DOHH2 (cell line): Measurements from ENCODE around the gene TIMMDC1.
A peak's percentile ranks its signal among the peaks of the same experiment; 100 is the strongest.

Source experiments
- H3F3A ChIP-seq: fragments of 200-600 bp; sonication (generic), shearing (Covaris generic); 2 replicates; pipeline ENCODE4 v1.6.0; 2016; ENCODE audit warnings: antibody characterized with exemption, mild to moderate bottlenecking; ENCODE audit not compliant: control insufficient read depth, insufficient read depth
- H3K27ac ChIP-seq: fragments of 200-600 bp; sonication (generic); 2 replicates; pipeline ENCODE4 v1.5.1; 2014; ENCODE audit warnings: low read depth, mild to moderate bottlenecking, low read length, moderate library complexity
- H3K27me3 ChIP-seq: fragments of 200-600 bp; sonication (generic); 2 replicates; pipeline ENCODE4 v1.6.1; 2014; ENCODE audit warnings: mild to moderate bottlenecking, low read length, mixed read lengths; ENCODE audit not compliant: control insufficient read depth
- H3K36me3 ChIP-seq: fragments of 200-600 bp; sonication (generic); 2 replicates; pipeline ENCODE4 v1.6.1; 2014; ENCODE audit warnings: mild to moderate bottlenecking, low read length, moderate library complexity, mixed read lengths; ENCODE audit not compliant: control insufficient read depth
- H3K4me1 ChIP-seq: fragments of 200-600 bp; sonication (generic); 2 replicates; pipeline ENCODE4 v1.6.1; 2014; ENCODE audit warnings: mild to moderate bottlenecking, low read length, mixed read lengths; ENCODE audit not compliant: control insufficient read depth
- H3K4me2 ChIP-seq: fragments of 200-600 bp; sonication (generic); 2 replicates; pipeline ENCODE4 v1.6.0; 2014; ENCODE audit warnings: mild to moderate bottlenecking, low read length, moderate library complexity
- H3K4me3 ChIP-seq: fragments of 200-600 bp; sonication (generic); 2 replicates; pipeline ENCODE4 v1.5.1; 2014; ENCODE audit warnings: mild to moderate bottlenecking, low read length, mixed read lengths
- H3K79me2 ChIP-seq: fragments of 200-600 bp; sonication (generic); 2 replicates; pipeline ENCODE4 v1.6.1; 2014; ENCODE audit warnings: mild to moderate bottlenecking, low read length, mixed read lengths; ENCODE audit not compliant: control insufficient read depth
- H3K9me2 ChIP-seq: fragments of 200-600 bp; sonication (generic); replicated peaks from 2 replicates; pipeline ENCODE4 v1.6.1; 2014; ENCODE audit warnings: mild to moderate bottlenecking, low read length, mixed read lengths; ENCODE audit not compliant: control insufficient read depth
- H3K9me3 ChIP-seq: fragments of 200-600 bp; sonication (generic); 2 replicates; pipeline ENCODE4 v1.6.1; 2014; ENCODE audit warnings: antibody characterized with exemption, low read length, mixed read lengths; ENCODE audit not compliant: control insufficient read depth, insufficient read depth
- H4K20me1 ChIP-seq: fragments of 200-600 bp; sonication (generic); 2 replicates; pipeline ENCODE4 v1.6.0; 2014; ENCODE audit warnings: low read depth, mild to moderate bottlenecking, antibody characterized with exemption, low read length, moderate library complexity; ENCODE audit not compliant: control insufficient read depth, insufficient read depth
- EZH2phosphoT487 ChIP-seq: fragments of 200-600 bp; sonication (generic); IDR thresholded peaks from 2 replicates; pipeline ENCODE4 v1.6.1; 2017; ENCODE audit warnings: borderline replicate concordance, mild to moderate bottlenecking, antibody characterized with exemption, low read length, moderate library complexity, mixed read lengths
- TF ChIP-seq, protein P1 (sequence below): fragments of 200-600 bp; sonication (generic); IDR thresholded peaks from one replicate; pipeline ENCODE4 v1.5.1; 2014; ENCODE audit warnings: antibody characterized with exemption, mild to moderate bottlenecking, low read depth, low read length; ENCODE audit not compliant: poor library complexity, severe bottlenecking

TIMMDC1 gene

DNA sequence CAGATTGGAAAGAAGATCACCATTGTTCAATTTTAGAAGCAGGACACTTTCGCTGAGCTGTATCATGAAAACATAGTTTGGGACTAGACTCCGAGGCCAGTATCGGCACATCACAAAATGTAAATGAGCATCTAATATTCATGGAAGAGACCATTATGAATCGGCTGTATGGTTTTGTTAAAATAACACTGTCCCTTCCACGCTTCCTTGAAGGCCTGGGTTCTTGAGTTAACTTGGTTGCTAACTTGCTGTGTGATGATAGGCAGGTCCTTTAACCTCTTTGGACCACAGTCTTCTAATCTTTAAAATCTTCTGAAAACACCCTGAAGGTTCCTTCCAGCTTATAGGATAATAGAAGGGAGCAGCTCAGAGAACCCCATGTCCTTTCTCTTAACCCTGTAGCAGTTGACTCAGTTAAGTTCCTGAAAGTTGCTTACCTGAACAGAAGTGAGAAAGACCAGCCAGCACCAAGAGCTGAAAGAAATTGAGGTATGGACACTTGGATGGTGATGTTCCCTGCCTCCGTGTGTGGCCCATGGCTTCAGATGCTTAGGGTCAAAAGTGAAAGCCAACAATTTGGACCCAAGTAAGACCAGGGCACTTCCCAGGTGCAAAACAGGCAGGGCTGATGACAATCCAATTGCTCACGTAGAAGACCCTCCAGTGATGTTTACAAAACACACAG is 59.0 kb downstream of the TIMMDC1 start:
- Histone ChIP-seq H3K36me3 (peaks cover 22% of the 10 kb centered on the region), H4K20me1 (no peaks in the 10 kb centered on the region), H3K27ac (no peak overlapping the region), H3F3A (no peaks in the 10 kb centered on the region), H3K9me3 (no peaks in the 10 kb centered on the region), H3K9me2 (no peaks in the 10 kb centered on the region), H3K4me2 (peak overlapping the region; percentile 76), H3K79me2 (peaks cover 12% of the 10 kb centered on the region), H3K4me1 (peaks cover 77% of the 10 kb centered on the region), H3K27me3 (no peaks in the 10 kb centered on the region), H3K4me3 (peak overlapping the region; percentile 77)
- TF ChIP-seq EZH2phosphoT487 = no peak
- TF ChIP-seq, protein P1, sequence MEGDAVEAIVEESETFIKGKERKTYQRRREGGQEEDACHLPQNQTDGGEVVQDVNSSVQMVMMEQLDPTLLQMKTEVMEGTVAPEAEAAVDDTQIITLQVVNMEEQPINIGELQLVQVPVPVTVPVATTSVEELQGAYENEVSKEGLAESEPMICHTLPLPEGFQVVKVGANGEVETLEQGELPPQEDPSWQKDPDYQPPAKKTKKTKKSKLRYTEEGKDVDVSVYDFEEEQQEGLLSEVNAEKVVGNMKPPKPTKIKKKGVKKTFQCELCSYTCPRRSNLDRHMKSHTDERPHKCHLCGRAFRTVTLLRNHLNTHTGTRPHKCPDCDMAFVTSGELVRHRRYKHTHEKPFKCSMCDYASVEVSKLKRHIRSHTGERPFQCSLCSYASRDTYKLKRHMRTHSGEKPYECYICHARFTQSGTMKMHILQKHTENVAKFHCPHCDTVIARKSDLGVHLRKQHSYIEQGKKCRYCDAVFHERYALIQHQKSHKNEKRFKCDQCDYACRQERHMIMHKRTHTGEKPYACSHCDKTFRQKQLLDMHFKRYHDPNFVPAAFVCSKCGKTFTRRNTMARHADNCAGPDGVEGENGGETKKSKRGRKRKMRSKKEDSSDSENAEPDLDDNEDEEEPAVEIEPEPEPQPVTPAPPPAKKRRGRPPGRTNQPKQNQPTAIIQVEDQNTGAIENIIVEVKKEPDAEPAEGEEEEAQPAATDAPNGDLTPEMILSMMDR = no peak

DNA sequence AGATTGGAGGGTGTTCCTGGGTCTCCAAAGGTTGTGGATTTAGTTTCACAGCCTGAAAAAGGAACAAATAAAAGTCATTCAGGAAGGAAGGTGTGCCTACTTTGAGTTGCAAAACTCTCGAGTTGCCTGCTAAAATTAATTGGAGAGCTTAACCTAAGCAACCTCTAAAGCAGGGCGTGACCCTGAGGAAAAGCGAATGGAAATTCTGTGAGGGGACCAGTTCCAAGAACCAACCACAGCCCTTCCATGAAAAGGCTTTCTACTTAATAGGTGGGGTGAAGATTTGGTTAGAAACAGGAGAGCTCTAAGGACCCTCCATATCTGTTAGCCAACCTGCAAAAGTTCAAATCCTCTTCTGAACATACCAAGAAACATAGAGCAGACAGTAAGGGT is 59.5 kb downstream of the TIMMDC1 start:
- no peak for TF ChIP-seq EZH2phosphoT487
- TF ChIP-seq, protein P1 = no peak
- Histone ChIP-seq H3K4me3 (peak overlapping the region; percentile 77), H3K27ac (no peak overlapping the region), H4K20me1 (no peaks in the 10 kb centered on the region), H3K4me2 (peak overlapping the region; percentile 76), H3K9me2 (no peaks in the 10 kb centered on the region), H3K27me3 (no peaks in the 10 kb centered on the region), H3K36me3 (peaks cover 22% of the 10 kb centered on the region), H3K9me3 (no peaks in the 10 kb centered on the region), H3F3A (no peaks in the 10 kb centered on the region), H3K79me2 (peaks cover 9% of the 10 kb centered on the region), H3K4me1 (peaks cover 77% of the 10 kb centered on the region)

DNA sequence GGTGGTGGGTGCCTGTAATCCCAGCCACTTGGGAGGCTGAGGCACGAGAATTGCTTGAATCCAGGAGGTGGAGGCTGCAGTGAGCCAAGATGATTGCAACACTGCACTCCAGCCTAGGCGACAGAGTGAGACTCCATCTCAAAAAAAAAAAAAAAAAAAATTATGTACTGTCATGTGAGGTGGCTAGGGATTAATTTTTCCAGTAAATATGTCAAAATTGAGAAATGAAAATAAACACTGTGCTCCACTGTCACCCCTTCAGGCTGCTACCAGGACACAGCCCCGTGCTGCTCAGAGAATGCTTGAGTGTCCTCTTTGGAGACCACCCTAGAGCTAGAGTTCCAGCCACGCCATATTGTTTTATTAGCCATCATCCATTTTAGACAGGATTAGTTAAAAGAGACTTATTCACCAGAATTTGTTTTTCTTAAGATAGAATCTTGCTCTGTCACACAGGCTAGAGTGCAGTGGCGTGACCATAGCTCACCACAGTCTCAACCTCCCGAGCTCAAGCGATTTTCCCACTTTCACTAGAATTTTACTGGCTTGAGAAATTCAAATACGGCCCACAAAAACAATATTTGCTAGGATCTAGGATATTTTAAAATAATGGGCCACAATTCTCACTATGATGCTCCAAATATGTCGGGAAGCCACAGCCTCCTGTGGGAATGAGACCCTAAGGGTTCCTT is 60.4 kb downstream of the TIMMDC1 start:
- Histone ChIP-seq H3K79me2 (peaks cover 9% of the 10 kb centered on the region), H3K4me3 (peak overlapping the region; percentile 77), H3F3A (no peaks in the 10 kb centered on the region), H3K9me2 (no peaks in the 10 kb centered on the region), H3K27me3 (no peaks in the 10 kb centered on the region), H3K36me3 (peaks cover 22% of the 10 kb centered on the region), H3K4me2 (peak overlapping the region; percentile 76), H3K4me1 (peaks cover 69% of the 10 kb centered on the region), H4K20me1 (no peaks in the 10 kb centered on the region), H3K9me3 (no peaks in the 10 kb centered on the region), H3K27ac (peak overlapping the region; percentile 34)
- TF ChIP-seq, protein P1 = no peak
- TF ChIP-seq EZH2phosphoT487 = no peak
